ENCODE data around the gene COL4A6.

Gene COL4A6

DNA sequence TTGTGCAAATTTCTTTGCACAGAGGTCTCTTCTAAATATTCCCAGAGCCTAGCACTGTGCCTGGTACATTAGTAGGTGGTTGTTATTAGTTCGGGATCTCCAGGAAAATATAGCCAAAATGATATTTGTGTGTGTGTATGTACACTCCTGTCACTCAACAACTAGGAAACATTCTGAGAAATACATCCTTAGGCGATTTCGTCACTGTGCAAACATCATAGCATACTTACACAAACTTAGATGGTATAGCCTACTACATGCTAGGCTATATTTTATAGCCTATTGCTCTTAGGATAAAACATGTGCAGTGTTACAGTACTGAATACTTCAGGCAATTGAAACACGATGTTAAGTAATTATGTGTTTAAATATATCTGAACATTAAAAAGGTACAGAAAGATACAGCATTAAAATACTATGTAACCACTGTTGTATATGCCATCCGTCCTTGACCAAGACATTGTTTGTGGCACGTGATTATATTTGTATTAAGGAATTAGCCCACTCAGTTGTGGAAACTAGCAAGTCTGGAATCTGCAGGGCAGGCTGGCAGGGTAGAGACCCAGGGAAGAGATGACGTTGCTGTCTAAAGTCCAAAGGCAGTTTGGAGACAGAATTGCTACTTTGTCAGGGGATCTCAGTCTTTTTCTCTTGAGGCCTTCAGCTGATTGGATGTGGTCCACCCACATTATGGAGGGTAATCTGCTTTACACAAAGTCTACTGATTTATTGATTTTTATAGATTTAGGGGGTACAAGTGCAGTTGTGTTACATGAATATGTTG lies 106.9 kb downstream of the COL4A6 start:
- TF ChIP-seq, protein P1, sequence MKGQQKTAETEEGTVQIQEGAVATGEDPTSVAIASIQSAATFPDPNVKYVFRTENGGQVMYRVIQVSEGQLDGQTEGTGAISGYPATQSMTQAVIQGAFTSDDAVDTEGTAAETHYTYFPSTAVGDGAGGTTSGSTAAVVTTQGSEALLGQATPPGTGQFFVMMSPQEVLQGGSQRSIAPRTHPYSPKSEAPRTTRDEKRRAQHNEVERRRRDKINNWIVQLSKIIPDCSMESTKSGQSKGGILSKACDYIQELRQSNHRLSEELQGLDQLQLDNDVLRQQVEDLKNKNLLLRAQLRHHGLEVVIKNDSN (IDR thresholded peaks at IDR 0.05), result no peak
- TF ChIP-seq YY1 (IDR thresholded peaks at IDR 0.05; ENCODE audit: low read depth) (no peak), EGR1 (IDR thresholded peaks at IDR 0.05) (no peak), TAF1 (IDR thresholded peaks at IDR 0.05; ENCODE audit: low read depth) (no peak), FOXM1 (IDR thresholded peaks at IDR 0.05; ENCODE audit: borderline replicate concordance, low read depth) (no peak), TEAD4 (IDR thresholded peaks at IDR 0.05) (no peak), EP300 (IDR thresholded peaks at IDR 0.05; ENCODE audit: borderline replicate concordance) (no peak)
- TF ChIP-seq, protein P2, sequence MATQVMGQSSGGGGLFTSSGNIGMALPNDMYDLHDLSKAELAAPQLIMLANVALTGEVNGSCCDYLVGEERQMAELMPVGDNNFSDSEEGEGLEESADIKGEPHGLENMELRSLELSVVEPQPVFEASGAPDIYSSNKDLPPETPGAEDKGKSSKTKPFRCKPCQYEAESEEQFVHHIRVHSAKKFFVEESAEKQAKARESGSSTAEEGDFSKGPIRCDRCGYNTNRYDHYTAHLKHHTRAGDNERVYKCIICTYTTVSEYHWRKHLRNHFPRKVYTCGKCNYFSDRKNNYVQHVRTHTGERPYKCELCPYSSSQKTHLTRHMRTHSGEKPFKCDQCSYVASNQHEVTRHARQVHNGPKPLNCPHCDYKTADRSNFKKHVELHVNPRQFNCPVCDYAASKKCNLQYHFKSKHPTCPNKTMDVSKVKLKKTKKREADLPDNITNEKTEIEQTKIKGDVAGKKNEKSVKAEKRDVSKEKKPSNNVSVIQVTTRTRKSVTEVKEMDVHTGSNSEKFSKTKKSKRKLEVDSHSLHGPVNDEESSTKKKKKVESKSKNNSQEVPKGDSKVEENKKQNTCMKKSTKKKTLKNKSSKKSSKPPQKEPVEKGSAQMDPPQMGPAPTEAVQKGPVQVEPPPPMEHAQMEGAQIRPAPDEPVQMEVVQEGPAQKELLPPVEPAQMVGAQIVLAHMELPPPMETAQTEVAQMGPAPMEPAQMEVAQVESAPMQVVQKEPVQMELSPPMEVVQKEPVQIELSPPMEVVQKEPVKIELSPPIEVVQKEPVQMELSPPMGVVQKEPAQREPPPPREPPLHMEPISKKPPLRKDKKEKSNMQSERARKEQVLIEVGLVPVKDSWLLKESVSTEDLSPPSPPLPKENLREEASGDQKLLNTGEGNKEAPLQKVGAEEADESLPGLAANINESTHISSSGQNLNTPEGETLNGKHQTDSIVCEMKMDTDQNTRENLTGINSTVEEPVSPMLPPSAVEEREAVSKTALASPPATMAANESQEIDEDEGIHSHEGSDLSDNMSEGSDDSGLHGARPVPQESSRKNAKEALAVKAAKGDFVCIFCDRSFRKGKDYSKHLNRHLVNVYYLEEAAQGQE (IDR thresholded peaks at IDR 0.05; ENCODE audit: low read depth), result no peak
- TF ChIP-seq, protein P3, sequence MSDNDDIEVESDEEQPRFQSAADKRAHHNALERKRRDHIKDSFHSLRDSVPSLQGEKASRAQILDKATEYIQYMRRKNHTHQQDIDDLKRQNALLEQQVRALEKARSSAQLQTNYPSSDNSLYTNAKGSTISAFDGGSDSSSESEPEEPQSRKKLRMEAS (IDR thresholded peaks at IDR 0.05), result no peak

DNA sequence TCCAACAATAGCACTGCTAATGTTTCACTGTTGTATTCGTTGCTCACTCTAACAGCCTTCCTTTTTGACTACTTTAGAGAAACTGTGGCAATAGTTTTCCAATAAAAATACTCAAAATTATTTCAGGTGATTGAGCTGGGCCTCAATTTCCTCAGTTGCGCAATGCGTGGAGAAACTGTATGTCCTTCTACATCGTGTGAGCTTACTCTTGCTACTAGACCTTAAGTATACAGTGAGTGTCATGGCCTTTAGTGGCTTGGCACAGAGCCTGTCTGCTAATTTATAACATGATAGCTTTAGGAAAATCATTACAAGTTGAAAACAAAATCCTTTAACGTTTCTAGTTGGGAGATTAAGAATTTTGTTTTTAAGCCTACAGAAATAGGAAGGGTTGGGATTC lies 114.5 kb downstream of the COL4A6 start:
- TF ChIP-seq, protein P1 (IDR thresholded peaks at IDR 0.05), result no peak
- TF ChIP-seq TAF1 (IDR thresholded peaks at IDR 0.05; ENCODE audit: low read depth) (no peak), YY1 (IDR thresholded peaks at IDR 0.05; ENCODE audit: low read depth) (no peak), TEAD4 (IDR thresholded peaks at IDR 0.05) (no peak), ZBTB7A (IDR thresholded peaks at IDR 0.05; ENCODE audit: low read depth) (no peak), EGR1 (IDR thresholded peaks at IDR 0.05) (no peak), NFIC (IDR thresholded peaks at IDR 0.05) (no peak), EP300 (IDR thresholded peaks at IDR 0.05; ENCODE audit: borderline replicate concordance) (no peak), FOXM1 (IDR thresholded peaks at IDR 0.05; ENCODE audit: borderline replicate concordance, low read depth) (no peak), RAD21 (IDR thresholded peaks at IDR 0.05; ENCODE audit: low read depth) (no peak)
- TF ChIP-seq, protein P2 (IDR thresholded peaks at IDR 0.05; ENCODE audit: low read depth), result no peak

DNA sequence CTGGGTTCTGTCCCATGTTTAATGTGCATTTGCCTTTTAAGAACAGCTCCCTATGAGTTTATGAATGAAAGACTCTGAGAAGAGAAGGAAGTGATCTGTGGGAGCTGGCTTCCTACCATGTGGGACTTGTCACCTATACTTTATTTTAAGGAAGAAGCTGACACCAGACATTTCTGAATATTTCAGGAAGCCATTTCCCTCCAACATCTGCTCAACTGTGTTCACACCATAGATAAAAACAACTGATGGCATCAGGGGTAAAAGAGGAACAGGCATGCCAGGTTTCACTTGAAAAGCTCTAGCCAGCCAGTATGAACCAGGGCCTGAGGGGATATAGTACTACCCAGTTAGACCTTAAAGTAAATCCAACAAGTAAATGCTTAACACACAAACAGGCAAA lies 116.0 kb downstream of the COL4A6 start:
- TF ChIP-seq, protein P2 (IDR thresholded peaks at IDR 0.05; ENCODE audit: low read depth), result no peak
- TF ChIP-seq TAF1 (IDR thresholded peaks at IDR 0.05; ENCODE audit: low read depth) (no peak), TEAD4 (IDR thresholded peaks at IDR 0.05) (no peak), YY1 (IDR thresholded peaks at IDR 0.05; ENCODE audit: low read depth) (no peak), FOXM1 (IDR thresholded peaks at IDR 0.05; ENCODE audit: borderline replicate concordance, low read depth) (no peak), EP300 (IDR thresholded peaks at IDR 0.05; ENCODE audit: borderline replicate concordance) (no peak), EGR1 (IDR thresholded peaks at IDR 0.05) (no peak), NFIC (IDR thresholded peaks at IDR 0.05) (no peak), TCF12 (IDR thresholded peaks at IDR 0.05; ENCODE audit: low read depth) (no peak), ZBTB7A (IDR thresholded peaks at IDR 0.05; ENCODE audit: low read depth) (no peak), RAD21 (IDR thresholded peaks at IDR 0.05; ENCODE audit: low read depth) (no peak), CEBPB (IDR thresholded peaks at IDR 0.05) (no peak), CREB1 (IDR thresholded peaks at IDR 0.05; ENCODE audit: low read depth) (no peak)
- TF ChIP-seq, protein P3 (IDR thresholded peaks at IDR 0.05), result no peak
- TF ChIP-seq, protein P1 (IDR thresholded peaks at IDR 0.05), result no peak

DNA sequence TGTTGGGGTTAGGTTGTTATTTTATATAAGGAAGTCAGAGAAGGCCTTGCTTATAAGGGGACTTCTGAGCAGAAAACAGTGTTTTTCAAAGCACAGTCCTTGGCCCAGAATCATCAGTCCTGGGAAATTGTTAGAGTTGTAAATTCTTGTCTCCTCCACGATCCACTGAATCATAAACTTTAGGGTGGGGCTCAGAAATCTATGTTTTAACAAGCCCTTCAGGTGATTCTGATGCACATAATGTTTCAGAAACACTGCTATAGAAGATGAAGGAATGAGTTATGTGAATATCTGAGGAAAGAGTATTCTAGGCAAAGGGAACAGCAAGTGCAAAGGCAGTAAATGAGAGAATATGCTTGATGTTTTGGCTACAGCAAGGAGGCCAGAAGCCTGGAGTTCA lies 121.8 kb downstream of the COL4A6 start:
- TF ChIP-seq NFIC (IDR thresholded peaks at IDR 0.05) (no peak), EGR1 (IDR thresholded peaks at IDR 0.05) (no peak), YY1 (IDR thresholded peaks at IDR 0.05; ENCODE audit: low read depth) (no peak), TEAD4 (IDR thresholded peaks at IDR 0.05) (no peak), RAD21 (IDR thresholded peaks at IDR 0.05; ENCODE audit: low read depth) (no peak), CREB1 (IDR thresholded peaks at IDR 0.05; ENCODE audit: low read depth) (no peak), CEBPB (IDR thresholded peaks at IDR 0.05) (no peak), ZBTB7A (IDR thresholded peaks at IDR 0.05; ENCODE audit: low read depth) (no peak), TAF1 (IDR thresholded peaks at IDR 0.05; ENCODE audit: low read depth) (no peak), FOXM1 (IDR thresholded peaks at IDR 0.05; ENCODE audit: borderline replicate concordance, low read depth) (no peak), TCF12 (IDR thresholded peaks at IDR 0.05; ENCODE audit: low read depth) (no peak), EP300 (IDR thresholded peaks at IDR 0.05; ENCODE audit: borderline replicate concordance) (no peak)
- TF ChIP-seq, protein P2 (IDR thresholded peaks at IDR 0.05; ENCODE audit: low read depth), result no peak
- TF ChIP-seq, protein P3 (IDR thresholded peaks at IDR 0.05), result no peak
- TF ChIP-seq, protein P1 (IDR thresholded peaks at IDR 0.05), result no peak

Measured in Ishikawa (cell line).